ENCODE results near the gene INHBE.
A peak's percentile ranks its signal among the peaks of the same experiment; 100 is the strongest.
"Not testable (repeated sequence)": the region's sequence is repeated elsewhere in the genome, so short reads cannot be mapped to it uniquely, and the experiment has no call there.

INHBE gene, protein sequence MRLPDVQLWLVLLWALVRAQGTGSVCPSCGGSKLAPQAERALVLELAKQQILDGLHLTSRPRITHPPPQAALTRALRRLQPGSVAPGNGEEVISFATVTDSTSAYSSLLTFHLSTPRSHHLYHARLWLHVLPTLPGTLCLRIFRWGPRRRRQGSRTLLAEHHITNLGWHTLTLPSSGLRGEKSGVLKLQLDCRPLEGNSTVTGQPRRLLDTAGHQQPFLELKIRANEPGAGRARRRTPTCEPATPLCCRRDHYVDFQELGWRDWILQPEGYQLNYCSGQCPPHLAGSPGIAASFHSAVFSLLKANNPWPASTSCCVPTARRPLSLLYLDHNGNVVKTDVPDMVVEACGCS

DNA sequence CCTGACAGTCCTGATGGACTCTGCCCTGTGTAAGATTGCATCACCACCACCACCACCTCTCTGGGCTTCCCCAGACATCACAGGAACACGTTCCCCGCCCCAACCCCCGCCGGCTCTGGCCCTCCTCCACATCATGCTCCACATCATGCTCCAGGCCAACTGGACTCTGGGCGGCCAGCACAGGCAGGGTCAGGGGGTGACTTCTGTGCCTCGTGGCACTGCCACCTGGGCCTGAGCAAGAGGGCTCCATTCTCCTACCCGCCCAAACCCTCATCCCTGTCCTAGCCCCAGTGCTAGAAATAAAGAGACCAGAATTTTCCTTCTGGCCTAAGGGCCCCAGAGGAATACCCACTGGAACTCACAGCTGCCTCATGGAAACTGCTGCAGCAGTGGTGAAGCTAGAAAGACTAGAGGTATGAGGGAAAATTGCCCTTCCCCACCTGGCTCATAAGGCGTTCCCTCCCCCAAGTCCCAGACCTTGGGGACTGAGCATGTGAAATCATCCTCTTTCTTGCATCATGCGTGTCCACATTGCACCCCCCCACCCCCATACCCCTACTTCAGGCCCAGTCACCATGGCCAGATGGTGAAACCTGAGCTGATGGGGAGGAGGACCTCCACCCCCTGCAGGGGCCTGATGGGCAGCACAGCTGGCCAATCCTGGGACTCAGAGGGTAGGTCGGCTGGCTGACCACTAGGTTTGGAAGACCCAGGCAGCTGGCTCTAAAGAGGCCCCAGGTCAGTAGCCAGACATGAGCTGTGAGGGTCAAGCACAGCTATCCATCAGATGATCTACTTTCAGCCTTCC is at the start of gene INHBE:
INHBE (plus strand) TSS at position 742 of the 808 bp plus-strand sequence. CDS start 230 bp downstream, outside the sequence.
- no peak for DNase-seq

GRCh38 chr12:57410534-57410933 is 44.6 kb upstream of the INHBE start:
- no peak for DNase-seq

DNA sequence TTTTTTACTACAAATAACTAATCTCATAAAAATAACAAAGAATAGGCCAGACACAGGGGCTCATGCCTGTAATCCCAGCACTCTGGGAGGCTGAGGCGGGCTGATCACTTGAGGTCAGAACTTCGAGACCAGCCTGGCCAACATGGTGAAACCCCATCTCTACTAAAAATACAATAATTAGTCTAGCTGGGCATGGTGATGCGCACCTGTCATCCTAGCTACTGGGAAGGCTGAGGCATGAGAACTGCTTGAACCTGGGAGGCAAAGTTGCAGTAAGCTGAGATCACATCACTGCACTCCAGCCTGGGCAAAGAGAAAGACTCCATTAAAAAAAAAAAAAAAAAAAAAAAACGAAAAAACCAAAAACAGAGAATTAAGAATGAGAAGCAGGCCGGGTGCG is 40.9 kb upstream of the INHBE start:
- not testable (repeated sequence) for DNase-seq

- DNase-seq: no peak
Observed at GRCh38 chr12:57415088-57415487, 40.0 kb upstream of the INHBE start.

DNA sequence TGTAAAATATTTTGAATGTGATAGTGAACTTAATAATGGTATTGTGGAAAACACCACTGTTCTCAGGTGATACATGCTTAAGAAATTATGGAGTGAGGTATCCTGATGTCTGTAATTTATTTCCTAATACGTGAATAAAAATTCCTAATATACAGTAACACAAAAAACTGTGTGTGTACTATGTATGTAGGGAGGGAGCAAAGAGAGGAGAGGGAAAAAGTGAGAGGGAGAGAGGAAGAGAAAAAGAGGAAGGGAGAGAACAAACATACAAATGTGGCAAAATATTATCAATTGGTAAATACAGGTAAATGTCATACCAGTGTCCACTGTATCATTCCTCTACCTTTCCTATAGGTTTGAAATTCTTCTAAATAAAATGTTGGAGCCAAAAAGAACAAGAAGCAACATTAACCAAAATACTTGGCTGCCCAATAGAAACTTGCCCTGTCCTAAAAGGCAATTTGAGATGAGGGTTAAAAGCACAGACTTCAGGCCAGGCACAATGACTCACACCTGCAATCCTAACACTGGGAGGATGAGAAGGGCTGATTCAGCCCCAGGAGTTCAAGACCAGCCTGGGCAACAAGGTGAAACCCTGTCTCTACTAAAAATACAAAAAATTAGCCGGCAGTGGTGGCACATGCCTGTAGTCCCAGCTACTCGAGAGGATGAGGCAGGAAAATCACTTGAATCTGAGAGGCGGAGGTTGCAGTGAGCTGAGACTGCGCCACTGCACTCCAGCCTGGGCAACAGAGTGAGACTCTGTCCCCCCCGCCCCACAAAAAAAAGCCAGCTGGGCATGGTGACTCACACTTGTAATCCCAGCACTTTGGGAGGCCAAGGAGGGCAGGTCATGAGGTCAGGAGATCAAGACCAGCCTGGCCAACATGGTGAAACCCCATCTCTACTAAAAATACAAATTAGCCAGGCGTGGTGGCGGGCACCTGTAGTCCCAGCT is 38.8 kb upstream of the INHBE start:
- no peak for DNase-seq

- no peak for DNase-seq
Observed at GRCh38 chr12:57418255-57418654, 36.9 kb upstream of the INHBE start.

- DNase-seq: no peak
Observed at GRCh38 chr12:57419495-57419894, 35.6 kb upstream of the INHBE start.

GRCh38 chr12:57420482-57420881 is 34.6 kb upstream of the INHBE start:
- no peak for DNase-seq

- DNase-seq: not testable (repeated sequence)
Observed at GRCh38 chr12:57426948-57427347, 28.2 kb upstream of the INHBE start.

DNA sequence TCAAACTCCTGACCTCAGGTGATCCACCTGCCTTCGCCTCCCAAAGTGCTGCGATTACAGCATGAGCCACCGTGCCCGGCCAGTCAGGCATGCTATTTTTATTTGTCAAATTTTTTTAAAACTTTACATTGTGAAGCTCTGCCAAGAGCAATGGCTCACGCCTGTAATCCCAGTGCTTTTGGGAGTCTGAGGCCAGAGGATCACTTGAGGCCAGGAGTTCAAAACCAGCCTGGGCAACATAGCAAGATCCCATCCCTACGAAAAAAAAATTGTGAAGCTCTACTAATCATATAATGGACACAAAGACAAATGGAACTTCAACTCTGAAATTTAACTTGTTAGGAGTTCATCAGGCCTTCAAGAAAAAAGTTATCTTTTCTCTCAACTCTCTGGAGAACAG is 26.1 kb upstream of the INHBE start:
- no peak for DNase-seq

DNA sequence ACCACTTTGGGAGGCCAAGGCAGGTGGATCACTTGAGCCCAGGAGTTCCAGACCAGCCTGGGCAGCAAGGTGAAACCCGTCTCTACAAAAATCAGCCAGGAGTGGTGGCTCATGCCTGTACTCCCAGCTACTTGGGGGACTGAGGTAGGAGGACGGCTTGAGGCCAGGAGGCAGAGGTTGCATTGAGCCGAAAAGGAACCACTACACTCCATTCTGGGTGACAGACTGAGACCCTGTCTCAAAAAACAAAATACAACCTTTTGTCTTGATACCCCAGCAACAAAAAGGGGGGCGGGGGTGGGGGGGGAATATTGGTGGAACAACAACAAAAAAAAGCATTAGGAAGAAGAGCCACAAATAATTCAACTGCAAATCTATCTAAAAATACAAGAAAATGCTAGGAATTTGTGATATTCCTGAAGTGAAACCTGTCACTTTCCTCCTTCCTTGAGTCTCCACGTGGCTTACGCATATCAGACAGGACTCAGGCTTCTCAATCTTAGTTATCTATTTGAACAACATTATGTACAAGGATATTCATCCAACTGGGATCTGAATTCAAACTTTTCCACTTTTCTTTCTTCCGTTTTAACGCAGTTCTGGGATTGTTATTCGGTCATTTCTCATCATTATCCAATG is 25.5 kb upstream of the INHBE start:
- DNase-seq: no peak

GRCh38 chr12:57430112-57430930 is 24.8 kb upstream of the INHBE start:
- DNase-seq: peak in 2 of 4 experiments; percentile 15 to 47

DNA sequence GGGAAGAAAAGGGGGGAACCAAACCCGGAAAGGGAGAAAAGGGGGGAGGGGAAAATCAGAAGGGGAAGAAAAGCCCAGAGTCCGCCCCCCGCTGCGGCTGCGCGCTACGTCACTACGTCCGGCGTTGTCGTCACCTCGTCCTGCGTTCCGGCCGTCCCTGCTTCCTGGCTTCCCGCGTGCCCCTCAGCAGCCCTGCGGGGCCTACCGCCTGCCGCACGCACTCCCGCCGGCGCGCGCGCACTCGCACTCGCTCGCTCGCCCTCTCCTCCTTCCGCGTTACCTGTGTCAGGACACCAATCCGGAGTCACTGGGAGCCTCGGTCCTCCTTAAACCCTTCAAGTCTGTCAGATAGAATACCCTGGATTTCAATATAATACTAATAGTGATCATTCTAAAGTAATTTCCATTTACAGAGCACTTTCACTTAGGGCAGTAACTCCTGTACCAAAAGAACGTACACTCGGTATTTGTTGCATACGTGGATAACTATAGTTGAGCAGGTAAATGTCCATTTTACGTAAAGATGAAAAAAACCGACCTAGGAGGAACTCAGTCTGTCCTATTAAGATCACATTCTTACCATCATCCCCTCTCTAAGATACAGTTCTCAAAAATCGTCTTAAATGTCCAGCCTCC is 24.1 kb upstream of the INHBE start, which contains the start of gene R3HDM2:
R3HDM2 (minus strand) TSS at position 113 of the 636 bp plus-strand sequence. CDS start 120,615 bp downstream, outside the sequence.
- peak; percentile 85 to 91 (median 88) for DNase-seq

DNA sequence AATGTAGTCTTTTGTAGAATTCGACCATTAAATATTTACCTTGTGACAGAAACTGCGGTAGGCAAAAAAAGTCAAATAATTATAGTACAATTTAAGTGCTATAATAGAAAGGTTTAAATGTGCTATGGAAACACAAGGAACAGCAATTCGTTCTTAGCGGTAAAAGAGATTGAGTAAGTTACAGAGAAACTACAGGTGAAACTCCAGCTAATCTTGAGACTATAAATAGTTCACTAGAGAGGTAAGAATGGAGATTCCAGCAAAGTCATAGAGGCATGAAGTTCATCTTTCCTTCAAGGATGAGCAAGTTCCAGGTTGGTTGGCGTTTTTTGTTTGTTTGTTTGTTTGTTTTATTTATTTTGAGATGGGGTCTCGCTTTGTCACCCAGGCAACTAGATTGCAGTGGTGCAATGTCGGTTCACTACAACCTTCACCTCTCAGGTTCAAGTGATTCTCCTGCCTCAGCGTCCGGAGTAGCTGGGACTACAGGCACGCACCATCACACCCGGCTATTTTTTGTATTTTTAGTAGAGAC is 23.4 kb upstream of the INHBE start:
- DNase-seq: no peak

DNA sequence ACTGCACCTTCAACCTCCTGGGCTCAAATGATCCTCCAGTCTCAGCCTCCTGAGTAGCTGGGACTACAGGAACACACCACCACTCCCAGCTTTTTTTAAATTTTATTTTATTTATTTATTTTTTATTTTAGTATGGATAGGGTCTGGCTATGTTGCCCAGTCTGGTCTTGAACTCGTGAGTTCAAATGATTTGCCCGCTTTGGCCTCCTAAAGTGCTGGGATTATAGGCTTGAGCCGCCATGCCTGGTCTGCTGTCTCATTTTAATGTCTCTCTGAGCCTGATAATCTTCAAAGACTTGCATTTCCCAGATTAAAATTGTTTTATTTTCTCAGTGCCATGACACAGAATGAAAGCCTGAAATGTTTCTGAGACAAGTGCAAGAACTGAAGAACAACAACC is 21.7 kb upstream of the INHBE start:
- no peak for DNase-seq

- no peak for DNase-seq
Observed at GRCh38 chr12:57434517-57435223, 20.4 kb upstream of the INHBE start, which contains the start of gene INHBC. Gene INHBC, plus strand, starts transcription at chr12:57434784. Its CDS starts 103 bp downstream, at chr12:57434887.

DNA sequence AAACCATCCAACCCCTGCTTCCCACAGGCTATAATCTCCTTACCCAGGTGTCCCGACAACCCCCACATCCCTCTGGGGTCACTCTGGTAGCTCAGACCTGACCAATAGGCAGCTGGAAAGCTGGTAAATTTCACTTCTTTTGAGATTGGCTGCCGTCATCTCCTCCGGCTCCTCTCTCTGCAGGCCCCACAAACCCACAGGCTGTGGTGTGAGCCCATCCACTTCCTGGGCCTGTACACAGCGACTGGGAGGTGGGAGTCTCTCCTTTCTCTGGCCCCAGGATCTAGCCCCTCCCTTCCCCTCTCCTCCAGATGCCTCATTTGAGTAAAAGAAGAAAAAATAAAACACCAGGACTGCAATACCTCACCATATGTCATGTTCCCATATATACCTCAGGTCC is 19.8 kb upstream of the INHBE start:
- no peak for DNase-seq

- no peak for DNase-seq
Observed at GRCh38 chr12:57438400-57438799, 16.7 kb upstream of the INHBE start.

DNA sequence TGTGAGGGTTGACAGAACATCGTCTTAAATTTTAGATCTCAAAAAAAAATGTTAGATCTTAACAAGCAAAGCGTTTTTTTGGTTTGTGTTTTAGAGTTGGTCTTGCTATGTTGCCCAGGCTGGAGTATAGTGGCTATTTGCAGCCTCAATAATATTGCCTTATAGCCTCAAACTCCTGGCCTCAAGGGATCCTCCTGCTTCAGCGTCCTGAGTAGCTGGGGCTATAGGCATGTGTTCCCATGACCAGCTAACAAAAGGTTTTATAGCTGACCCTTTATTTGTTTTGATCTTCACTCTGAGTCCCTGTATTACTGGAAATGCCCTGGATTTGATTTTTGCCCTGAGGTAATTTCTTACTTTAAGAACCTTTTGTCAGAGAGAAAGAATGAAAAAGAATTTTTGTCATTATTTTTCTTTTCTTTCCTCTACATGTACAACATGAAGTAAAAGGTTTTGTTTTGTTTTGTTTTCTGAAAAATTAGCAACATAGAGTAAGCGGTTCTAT is 15.3 kb upstream of the INHBE start:
- no peak for DNase-seq

DNA sequence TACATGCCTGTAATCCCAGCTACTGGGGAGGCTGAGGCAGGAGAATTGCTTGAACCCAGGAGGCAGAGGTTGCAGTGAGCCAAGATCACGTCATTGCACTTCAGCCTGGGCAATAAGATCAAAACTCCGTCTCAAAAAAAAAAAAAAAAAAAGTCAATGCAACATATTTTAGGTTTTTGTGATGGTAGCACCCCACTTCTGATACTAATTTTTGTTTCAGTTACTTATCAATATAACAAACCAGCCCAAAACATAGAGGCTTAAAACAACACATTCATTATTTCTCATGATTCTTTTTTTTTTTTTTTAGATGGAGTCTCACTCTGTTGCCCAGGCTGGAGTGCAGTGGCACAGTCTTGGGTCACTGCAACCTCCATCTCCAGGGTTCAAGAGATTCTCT is 13.7 kb upstream of the INHBE start:
- DNase-seq: not testable (repeated sequence)
